Measurements from ENCODE around the gene ARHGEF4.

ARHGEF4 gene

DNA sequence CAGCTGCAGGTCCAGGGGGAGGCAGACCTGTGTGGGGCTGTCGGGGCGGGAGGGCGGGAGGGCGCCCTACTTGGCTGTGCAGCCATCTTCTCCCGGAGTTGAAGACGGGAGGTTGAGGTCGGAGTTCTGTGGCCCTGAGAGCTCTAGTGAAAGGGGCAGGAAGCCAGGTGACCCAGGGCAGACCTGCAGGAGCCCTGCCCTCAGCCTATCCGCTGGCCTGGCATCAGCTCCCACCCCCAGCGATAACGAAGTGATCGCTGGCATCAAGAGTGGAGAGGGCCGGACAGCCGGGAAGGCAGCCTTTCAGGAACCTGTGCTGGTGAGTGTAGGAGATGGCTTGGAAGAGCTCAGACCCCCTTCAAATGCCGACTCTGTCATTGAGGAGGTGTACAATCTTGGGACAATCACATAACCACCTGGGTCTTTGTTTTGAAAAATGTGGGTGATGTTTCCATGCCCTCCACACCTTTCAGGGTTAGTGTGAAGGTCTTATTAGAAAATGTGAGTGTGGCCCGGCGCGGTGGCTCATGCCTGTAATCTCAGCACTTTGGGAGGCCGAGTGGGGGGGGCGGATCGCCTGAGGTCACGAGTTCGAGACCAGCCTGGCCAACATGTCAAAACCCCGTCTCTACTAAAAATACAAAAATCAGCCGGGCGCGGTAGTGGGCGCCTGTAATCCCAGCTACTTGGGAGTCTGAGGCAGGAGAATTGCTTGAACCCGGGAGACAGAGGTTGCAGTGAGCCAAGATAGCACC lies 1.3 kb downstream of the ARHGEF4 start:
- no peak for DNase-seq

DNA sequence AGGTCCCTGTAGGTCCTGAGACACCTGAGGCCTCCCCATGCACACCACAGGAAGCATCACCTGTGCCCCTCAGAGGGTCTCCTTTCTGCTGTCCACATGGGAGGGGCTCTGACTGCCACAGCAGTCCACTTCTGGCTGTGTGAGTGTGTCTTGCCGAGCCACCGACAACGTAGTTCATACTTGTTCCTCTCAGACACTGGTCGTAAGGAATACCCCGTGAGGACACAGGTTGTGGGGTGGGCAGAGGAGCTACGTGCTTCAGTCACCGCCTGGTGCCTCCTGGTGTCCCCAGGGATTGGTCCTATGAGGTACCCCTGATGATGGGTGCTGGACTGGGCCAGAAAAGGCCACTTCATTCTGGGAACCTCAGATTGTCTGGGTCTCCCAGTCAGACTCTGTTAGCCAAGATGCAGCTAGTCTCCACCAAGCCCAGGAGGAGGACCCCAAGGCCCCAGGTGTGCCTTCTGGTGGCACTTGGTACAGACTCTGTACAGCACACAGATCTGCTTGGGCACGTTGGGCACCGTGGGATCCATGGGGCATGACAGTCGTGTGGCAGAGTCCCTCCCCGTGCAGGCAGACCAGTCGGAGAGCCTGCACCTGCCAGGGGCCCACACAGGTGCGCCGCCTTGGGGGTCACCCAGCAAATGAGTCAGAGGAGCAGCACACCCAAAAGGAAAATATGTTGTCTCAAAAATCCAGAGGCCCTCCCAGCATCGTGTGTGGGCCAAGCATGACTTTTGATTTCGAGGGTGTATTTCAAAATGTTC lies 2.5 kb downstream of the ARHGEF4 start:
- DNase-seq: no peak

DNA sequence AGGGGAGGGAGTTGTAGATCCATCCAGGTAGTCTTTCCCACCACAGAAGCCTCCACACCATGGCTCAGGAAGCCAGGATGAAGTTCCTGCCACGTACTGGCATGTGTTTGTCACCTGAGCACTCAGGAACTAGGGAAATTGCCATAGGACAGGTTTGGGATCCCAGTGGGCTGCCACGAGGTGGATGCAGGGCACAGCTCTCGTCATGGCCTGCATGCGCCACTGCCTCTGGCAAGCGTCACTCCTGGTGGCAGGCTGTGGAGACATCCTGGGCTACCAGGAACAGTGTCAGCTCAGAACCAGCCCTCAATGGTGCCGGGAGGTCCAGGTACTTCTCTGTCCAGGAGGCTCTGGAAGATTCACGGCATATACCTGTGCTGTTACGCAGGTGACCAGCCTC lies 3.8 kb downstream of the ARHGEF4 start:
- no peak for DNase-seq

DNA sequence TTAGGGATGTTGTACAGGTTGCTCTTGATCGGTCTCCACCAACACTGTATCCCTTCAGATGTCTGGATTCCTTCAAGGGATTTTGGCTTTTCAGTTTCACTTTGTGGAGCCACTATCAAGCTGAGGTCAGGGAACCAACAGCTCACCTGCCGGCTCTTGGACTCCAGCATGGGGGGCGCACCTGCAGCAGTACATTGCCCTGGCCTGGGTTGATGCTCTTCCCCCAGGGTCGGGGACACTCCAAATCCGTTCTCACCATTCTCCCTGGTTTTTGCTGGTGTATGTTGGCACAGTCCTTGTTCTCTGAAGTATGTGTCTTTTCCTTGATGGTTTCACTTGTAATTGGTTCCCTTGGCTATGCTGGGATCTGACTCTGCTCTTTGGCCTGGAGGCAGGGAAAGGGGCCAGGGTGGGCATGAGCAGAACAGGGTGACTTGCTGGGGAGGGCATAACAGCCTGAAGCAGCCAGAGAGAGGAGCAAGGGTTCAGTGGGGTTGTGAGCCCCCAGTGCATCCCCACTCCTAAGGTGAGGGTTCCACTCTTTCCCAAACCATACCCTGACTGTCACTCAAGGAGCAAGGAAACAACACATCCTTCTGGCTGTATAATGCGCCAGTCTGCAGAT lies 5.1 kb downstream of the ARHGEF4 start:
- no peak for DNase-seq

DNA sequence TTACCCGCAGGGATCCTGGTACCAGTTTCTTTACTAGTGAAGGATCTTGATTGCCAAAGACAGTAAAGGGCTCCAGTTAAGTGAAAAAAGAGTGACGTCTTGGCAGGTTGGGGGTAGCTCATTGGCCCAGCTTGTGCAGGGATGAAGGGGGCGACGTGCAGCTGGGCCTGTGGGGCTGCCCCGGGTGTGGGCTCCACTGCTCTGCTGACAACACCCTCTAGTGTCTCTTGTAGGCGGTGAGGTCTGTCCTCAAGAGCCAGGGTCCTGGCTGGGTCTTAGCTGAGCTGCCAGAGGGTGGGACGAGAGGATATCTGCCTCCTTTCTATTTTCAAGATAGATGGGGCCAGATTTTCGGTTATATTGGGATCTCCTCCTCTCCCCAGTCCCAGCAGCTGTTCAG lies 6.1 kb downstream of the ARHGEF4 start:
- DNase-seq: no peak

DNA sequence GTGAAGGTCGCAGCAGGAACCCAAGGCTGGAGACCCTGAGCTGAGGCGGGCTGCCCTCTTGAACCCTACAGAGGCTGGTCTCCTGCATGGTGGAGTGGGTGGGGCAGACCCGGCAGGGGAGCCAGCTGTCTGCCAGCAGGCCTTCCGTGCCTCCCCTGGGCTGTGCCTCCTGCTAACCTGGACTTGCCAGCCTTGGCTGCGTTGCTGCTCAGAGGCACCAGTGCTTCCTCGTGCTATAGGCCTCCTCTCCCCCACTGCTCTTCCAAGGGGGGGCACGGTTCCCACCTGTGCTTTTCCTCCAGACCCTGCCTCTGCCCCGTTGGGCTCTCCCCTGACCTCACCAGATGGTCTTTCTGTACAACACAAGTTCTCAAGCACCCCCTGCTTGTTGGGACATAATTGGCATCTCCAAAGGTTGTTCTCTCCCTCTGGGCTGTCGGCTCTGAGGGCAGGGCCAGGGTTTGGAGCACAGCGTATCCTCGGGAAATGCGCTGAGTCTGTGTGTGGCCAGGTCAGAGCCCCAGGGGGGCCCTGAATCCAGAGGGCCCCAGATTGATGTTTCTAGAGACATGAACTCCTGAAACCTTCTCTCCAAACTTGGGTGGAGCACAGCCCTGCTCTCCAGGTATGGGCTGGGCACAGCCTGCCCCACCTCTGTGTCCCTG lies 6.7 kb downstream of the ARHGEF4 start:
- DNase-seq: no peak

DNA sequence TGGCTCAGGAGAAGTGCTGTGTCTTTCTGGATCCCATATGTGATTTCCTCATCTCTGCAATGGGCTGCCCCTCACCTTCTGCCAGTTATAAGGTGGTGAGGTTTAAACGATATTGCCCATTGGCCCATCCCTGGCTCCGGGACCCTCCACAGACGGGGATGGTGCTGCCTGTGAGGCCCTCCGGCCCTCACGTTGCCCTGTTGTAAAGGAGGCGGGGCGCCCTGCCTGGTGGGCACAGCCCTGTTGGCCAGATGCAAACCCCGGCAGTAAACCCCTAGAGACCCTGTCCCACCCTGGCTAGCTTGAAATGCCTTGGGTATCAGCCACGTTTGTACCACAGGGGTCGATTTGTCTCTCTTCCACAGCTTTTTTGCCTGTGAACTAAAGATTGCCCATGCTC lies 7.4 kb downstream of the ARHGEF4 start:
- DNase-seq: no peak

DNA sequence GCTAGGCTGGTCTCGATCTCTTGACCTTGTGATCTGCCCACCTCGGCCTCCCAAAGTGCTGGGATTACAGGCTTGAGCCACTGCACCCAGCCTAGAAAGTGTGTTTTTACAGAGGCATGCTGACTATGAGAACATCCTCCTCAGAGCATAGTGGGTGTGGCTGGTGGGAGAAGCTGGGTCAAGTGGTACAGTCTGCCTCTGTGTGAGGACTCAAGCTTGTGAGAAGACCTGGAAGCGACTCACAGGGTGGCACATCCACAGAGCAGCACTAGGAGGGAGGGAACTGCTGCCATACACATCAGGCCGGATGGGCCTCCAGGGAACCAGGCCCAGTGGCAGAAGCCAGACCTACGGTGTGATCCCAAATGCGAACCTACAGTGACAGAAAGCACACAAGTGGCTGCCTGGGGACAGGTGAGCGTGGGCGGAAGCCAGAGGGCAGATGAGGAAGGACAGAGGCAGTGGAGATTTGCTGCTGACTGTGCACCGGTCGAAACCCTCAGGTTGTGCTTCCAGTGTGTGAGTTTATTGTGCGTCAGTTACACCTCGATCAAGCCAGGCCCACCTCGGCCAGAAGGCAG lies 8.9 kb downstream of the ARHGEF4 start:
- DNase-seq: no peak

DNA sequence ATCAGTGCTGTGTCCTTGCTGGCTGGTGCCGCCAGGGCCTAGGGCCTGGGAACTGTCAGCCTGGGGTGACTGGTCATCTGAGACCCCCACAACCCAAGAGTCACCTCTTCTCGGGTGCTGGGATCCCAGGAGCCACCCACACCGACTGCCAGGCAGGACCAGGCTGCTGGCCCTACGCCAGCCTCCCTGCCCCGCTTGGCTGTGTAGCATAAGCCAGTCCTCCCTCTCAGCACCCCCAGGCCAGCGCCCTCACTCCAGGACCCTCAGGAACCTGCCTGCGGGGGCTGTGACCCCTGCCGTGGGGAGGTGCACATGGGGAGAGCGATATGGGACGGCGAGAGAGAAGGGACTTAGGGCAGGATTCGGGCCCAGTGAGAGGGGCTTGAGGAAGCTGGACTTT lies 9.5 kb downstream of the ARHGEF4 start:
- no peak for DNase-seq

DNA sequence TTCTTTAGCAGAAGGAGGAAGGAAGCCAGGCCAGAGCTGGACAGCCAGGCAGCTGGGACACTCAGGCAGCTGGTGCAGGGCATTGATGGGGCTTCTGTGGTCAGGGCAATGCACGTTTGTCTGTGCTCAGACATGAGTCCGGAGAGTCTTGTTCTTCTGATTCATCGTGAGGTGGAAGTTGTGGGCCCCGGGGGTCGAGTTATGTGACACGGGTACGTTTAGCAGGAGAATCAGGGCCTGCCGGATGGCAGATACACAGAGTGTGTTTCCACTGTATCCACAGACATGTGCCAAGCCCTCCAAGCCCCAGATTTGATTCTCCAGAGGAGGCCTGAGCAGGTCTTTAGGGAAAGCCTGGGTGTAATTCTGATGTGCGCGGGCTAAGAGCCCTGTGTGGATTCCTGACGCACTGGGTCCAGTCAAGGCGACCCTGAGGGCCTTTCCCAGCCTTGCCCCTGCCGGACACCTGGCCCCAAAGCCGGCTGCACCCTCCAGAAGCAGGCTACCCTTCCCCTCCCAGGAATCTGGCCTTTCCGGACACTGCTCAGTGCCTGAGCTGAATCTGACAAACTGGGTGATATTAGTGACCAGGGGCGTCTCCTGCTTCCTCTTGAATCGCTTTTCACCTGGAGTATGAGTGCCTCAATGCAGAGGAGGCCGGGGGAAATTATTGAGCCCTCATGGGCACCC lies 10.1 kb downstream of the ARHGEF4 start:
- no peak for DNase-seq

DNA sequence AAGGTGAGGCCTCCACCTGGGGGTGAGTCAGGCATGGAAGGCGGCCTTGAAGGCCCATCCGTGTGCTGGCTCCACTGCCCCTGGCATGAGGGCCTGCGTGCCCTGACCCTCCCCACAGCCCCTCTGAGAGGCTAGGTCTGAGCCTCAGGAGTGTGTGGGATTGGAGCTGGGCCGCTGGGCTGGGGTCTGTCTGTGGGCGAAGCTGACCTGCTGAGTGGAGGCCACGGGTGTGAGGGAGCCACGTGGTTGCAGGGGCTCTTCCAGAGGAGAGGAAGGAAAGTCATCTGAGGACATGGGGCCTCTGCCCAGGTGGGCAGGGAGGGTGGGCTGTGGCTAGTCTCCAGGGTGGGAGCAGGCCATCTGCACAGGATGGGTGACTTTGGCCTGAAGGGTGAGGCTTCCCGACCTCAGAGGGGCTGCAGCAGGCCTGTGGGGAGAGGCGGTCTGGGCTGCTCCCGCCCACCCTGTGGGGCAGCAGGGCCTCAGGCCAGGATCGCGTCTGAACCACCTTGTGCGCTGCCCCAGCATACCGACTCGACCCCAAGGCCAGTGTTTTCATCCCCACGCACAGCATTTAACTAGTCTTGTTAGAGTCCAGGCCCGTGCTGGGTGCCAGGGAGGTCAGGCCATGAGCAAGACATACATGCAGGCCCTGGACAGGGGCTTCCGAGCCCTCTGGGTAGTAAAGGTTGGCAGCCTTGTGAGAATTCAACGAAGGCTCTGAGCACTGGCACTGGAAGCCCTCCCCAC lies 11.2 kb downstream of the ARHGEF4 start:
- no peak for DNase-seq

DNA sequence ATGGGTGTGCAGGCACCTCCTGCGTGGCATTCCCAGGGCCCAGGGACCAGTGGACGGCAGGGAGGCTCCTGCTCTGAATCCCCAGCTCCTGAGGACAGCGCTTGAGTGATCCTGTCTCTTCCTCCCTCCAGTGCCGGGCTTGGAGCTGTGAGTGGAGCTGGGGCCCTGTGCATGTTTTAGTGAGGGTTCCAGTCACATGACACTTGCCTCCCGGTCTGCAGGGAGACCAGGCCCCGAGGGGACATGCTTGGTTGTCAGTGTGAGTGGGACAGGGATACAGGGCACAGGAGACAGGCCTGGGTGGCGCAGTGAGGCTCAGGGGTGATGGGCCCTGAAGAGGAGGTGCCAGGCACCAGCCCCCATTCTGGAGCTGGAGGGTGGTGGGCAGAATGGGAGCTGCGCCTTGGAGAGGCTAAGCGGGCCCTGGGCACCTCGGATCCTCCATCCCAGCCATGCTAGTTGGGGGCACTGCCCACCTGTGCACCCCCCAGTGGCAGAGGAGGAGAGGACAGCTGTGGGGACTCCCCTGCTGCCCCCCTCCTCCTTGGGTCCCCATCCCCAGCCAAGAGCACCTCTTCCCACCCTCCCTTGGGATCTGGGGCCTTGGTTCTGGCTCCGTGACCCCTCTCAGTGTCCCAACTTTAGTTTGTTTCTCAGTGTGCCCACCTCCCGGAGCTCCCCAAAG lies 12.0 kb downstream of the ARHGEF4 start:
- DNase-seq: no peak

DNA sequence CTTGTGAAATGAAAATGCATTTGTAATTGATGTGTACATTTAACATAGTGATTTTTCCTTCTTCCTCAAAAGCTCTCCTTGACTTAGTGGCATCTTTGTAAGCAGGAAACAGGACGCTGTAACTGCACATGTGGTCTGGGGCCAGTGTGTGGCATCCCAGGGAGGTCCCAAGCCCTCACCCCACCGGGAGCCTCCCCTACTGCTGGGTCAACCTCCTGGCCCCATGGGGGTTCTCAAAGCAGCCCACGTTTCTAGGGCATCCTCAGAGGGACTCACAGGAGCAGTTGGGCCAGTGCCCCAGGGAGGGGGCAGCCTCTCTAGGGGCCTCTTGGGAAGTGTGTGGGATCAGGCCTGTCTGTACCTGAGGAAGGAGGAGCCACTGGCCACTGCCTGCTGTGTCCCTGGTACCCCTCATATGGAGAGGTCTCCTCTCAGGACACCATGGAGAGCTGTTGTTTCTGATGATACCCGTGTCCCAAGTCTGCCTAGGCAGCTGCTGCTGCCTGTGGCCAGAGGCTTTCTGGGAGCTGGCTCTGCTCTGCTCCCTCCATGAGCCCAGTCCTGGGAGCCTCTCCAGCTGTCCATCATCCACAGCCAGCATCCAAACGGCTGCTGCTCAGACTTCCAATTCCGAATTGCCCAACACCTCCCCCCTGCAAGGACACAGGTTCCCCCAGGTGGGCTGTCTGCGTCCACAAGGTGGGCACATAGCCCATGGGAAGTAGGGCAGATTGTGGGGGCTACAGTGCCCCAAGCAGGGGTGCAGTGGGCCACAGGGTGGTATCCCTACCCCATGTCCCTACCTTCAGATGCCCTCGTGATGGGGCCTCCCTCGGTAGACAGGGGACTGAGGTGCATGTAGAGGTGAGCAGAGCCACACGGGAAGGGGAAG lies 13.4 kb downstream of the ARHGEF4 start:
- DNase-seq: no peak

DNA sequence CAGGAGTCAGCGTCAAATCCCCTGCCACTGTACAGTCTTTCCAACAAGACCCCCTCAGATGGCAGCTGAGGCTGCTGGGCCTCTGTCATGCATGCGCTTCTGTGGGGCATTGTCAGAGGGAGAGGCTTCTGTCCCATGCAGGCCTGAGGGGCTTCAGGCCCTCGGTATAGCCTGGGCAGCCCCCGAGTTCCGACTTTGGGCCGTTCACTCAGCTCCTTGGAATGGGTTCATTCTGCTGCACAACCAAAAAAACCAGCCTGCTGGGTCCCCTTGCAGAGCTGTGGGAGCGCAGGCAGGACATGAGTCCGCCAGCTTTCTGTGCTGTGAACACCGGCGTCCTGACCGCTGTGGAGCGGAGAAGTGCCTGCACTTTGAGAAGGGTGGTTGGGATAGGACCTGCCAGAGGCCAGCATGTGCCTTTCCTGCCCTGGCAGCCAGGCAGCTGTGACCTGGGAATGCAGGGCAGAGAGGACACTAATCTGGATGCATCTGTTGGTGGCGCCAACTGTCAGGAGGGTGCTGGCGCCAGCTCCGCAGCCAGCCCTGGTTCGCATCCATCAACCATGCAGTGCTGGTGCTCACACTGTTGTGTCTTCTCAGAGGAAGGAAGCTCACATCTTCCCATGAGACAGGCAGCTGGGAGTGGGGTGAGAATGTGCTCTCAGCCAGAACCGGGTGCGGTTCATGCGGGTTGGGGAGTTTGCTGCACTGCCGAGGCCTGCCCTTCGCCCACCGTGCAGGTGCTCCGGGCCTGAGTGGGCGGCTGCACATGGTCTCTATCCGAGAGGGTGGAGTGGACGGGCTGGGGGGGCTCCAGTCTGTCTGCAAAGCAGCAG lies 14.3 kb downstream of the ARHGEF4 start:
- no peak for DNase-seq

DNA sequence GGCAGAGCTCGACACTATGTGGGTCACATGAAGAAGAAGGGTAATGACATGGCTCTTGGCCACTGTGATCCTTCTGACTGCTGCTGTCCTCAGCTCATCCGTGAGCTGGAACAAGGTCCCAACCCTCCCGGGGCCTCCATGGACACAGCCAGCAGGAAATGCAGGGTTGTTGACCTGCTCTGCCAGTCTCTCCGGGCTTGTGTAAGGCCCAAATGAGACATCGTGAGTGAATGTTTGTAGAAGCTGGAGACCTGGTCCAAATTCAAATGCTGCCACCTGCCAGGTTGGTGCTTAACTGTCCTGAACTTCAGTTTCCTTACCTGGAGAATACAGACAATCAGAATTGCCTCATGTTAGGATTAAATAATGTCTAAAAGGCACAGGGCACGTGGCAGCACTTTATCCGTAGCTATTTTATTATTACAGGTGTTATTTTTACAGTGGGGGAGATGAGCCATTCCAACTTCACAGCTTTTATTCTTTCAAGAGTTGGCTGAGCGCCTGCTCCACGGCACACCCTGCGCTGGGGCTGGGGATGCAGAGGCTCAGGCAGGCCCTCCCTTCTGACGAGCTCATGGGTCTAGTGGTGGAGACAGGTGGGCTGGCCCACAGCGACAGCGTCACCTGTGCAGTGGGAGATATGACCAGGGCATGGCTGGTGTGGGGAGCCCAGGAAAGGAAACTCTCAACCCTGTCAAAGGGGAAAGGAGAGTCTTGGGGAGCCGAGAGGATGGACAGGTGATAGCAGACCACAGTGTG lies 15.1 kb downstream of the ARHGEF4 start:
- no peak for DNase-seq

DNA sequence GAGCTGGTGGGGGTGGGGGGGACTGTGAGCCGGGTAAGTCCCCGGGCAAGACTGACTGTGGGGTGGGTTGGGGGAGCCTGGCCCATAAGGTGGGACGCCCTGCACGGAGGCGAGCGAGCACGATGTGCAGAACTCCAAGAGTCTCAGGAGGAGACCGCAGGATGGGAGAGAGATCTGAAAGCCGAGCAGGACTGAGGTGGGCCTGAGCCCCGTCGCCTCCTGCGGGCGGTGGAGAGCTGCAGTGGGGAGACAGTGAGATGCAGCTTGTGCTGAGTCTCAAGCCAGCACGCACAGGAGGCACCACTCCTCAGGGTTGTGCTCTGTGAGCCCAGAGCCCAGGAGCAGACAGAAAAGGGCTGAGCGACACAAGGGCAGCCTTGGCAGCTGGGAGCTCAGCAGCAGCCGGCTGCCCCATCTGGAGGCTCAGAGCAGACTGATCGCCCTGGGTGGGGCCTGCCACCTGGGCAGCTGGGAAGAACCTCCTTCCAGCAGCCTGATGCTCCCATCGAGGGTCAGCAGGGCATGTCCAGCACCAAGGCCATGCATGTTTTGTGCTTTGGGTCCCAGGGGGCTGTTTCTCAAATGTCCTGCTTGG lies 15.9 kb downstream of the ARHGEF4 start:
- DNase-seq: no peak

DNA sequence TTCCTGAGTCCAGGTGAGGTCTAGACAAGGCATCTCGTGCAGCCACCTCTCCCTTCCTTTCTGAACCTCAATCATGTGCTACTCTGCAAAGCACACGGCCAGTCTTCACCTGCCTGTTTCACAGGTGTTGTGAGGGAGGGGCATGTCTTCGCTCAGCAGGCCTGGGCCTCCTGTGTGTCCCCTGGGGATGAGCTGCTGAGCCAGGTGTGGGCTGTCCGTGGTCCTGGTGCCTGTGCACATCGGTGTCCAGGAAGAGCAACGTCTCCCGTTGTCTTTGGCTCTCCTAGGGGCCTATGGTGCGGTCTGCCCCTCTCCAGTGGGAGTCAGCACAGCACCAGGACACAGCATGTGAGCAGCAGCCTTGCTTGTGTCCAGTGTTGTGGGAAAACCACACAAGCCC lies 16.7 kb downstream of the ARHGEF4 start:
- DNase-seq: no peak

DNA sequence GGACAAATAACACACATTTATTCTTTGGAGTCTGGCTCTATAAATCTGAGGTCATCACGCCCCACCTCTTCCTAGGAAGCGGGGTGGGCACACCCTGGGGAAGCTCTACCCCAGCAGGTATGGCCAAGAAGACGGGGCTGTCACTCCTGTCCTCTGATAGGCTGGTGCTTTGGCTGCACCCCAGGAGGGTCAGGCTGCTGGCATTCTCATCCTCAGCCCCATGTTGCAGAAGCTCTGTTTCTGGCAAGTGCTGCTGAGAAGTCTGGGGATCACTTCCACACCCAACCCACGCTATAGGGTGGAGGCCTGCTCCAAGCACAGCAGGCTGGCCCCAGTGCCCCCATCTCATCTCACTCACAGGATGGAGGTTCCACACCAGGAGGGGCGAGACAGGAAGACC lies 17.6 kb downstream of the ARHGEF4 start:
- no peak for DNase-seq
